ENCODE data around the gene LDLRAD3. TPM values are rescaled to one million over a fixed set of nuclear protein-coding genes. Genes with fewer than 3 reads are reported as not detected.

Gene LDLRAD3
- total and polyA plus RNA-seq, 8 donors: 2.5 to 6.8 (median 5.6) TPM

- Histone ChIP-seq H3K4me1 (no peaks in the 10 kb centered on the region), H3K27ac (no peak overlapping the region), H3K4me3 (no peak overlapping the region), H3K9me3 (no peaks in the 10 kb centered on the region), H3K27me3 (no peaks in the 10 kb centered on the region), H3K36me3 (no peaks in the 10 kb centered on the region)
- TF ChIP-seq CTCF (IDR thresholded peaks at IDR 0.05): no peak
- FAIRE-seq (no peak), DNase-seq (no peak), ATAC-seq (no peak)
- WGBS, 2 donors: 64 to 74% methylated on average over 5 of the region's 5 CpGs
- intact Hi-C loops (cut with DNase I): no loop called here
These were observed 251.9 kb downstream of the LDLRAD3 start for GRCh38 chr11:36195496-36196354.

- no peaks in the 10 kb centered on the region for H3K9me3 ChIP-seq
- ATAC-seq (no peak), DNase-seq (no peak), FAIRE-seq (no peak)
- no peaks in the 10 kb centered on the region for H3K36me3 ChIP-seq
- no peaks in the 10 kb centered on the region for H3K4me1 ChIP-seq
- WGBS, 2 donors: 70% methylated on average over 7 of the region's 7 CpGs
- intact Hi-C loops (cut with DNase I): no loop called here
- no peaks in the 10 kb centered on the region for H3K27me3 ChIP-seq
- no peak overlapping the region for H3K4me3 ChIP-seq
- H3K27ac ChIP-seq: no peak overlapping the region
- no peak for TF ChIP-seq CTCF (IDR thresholded peaks at IDR 0.05)
These were observed 252.6 kb downstream of the LDLRAD3 start for GRCh38 chr11:36196411-36196998.

- Histone ChIP-seq H3K27ac (no peak overlapping the region), H3K27me3 (no peaks in the 10 kb centered on the region), H3K9me3 (no peaks in the 10 kb centered on the region), H3K36me3 (no peaks in the 10 kb centered on the region), H3K4me1 (no peaks in the 10 kb centered on the region), H3K4me3 (no peak overlapping the region)
- ATAC-seq (no peak), DNase-seq (no peak), FAIRE-seq (no peak)
- WGBS, 2 donors: 95 to 97% methylated on average over 3 of the region's 3 CpGs
- TF ChIP-seq CTCF (IDR thresholded peaks at IDR 0.05): no peak
- intact Hi-C loops (cut with DNase I): no loop called here
These were observed 257.5 kb downstream of the LDLRAD3 start for GRCh38 chr11:36201411-36201810.

- Histone ChIP-seq H3K4me1 (no peaks in the 10 kb centered on the region), H3K27me3 (no peaks in the 10 kb centered on the region), H3K27ac (no peak overlapping the region), H3K9me3 (no peaks in the 10 kb centered on the region), H3K36me3 (no peaks in the 10 kb centered on the region), H3K4me3 (no peak overlapping the region)
- intact Hi-C loops (cut with DNase I): no loop called here
- FAIRE-seq (no peak), ATAC-seq (no peak), DNase-seq (no peak)
- no peak for TF ChIP-seq CTCF (IDR thresholded peaks at IDR 0.05)
- WGBS, 2 donors: 91% methylated on average over 3 of the region's 3 CpGs
These were observed 261.7 kb downstream of the LDLRAD3 start for GRCh38 chr11:36205536-36205935.

GRCh38 chr11:36210529-36210928 lies 266.7 kb downstream of the LDLRAD3 start:
- Histone ChIP-seq H3K27ac (no peak overlapping the region), H3K27me3 (no peaks in the 10 kb centered on the region), H3K4me3 (no peak overlapping the region), H3K4me1 (no peaks in the 10 kb centered on the region), H3K36me3 (no peaks in the 10 kb centered on the region), H3K9me3 (no peaks in the 10 kb centered on the region)
- intact Hi-C loops (cut with DNase I): no loop called here
- no peak for FAIRE-seq
- ATAC-seq: no peak
- 93 to 98% methylated on average over 2 of the region's 2 CpGs for WGBS, 2 donors
- TF ChIP-seq CTCF (IDR thresholded peaks at IDR 0.05): no peak
- no peak for DNase-seq

All from pancreas (tissue), 10 donors.